ENCODE data around the gene ANKRD13D.

ANKRD13D gene

GRCh38 chr11:67254798-67255197, 34.3 kb upstream of the ANKRD13D start:
- Histone ChIP-seq H2BK5ac (ENCODE audit: low read depth, low read length, poor library complexity) (no peak overlapping the region), H2AFZ (ENCODE audit: insufficient read depth, low read length, poor library complexity) (no peak overlapping the region), H3K4me2 (ENCODE audit: low read length) (no peak overlapping the region), H2BK12ac (ENCODE audit: low read length) (no peak overlapping the region), H2AK5ac (ENCODE audit: low read length) (no peak overlapping the region), H3K79me2 (ENCODE audit: control insufficient read depth, insufficient read depth, low read length, poor library complexity) (no peaks in the 10 kb centered on the region), H2BK120ac (ENCODE audit: insufficient read depth, low read length, poor library complexity) (no peak overlapping the region), H3K9me3 (ENCODE audit: insufficient read depth, low read depth, low read length) (no peaks in the 10 kb centered on the region), H3K4me1 (ENCODE audit: control insufficient read depth in 1 of 2, insufficient read depth in 2 of 2, low read length in 2 of 2) (peaks cover 0 to 5% of the 10 kb centered on the region in 2 experiments), H3K27me3 (ENCODE audit: insufficient read depth, low read length) (no peaks in the 10 kb centered on the region), H3K4ac (ENCODE audit: low read depth, low read length) (no peak overlapping the region), H3K79me1 (ENCODE audit: low read length) (no peaks in the 10 kb centered on the region), H4K8ac (ENCODE audit: low read depth, low read length) (no peak overlapping the region), H3K27ac (ENCODE audit: low read depth, low read length) (no peak overlapping the region), H3K14ac (ENCODE audit: low read length) (no peak overlapping the region), H3K4me3 (ENCODE audit: low read depth, low read length) (no peak overlapping the region), H3K36me3 (ENCODE audit: control insufficient read depth in 1 of 2, insufficient read depth in 2 of 2, low read length in 2 of 2) (peaks cover 53 to 69% of the 10 kb centered on the region in 2 experiments), H3K23ac (ENCODE audit: low read length) (no peak overlapping the region), H3K18ac (ENCODE audit: low read length) (no peak overlapping the region), H4K12ac (ENCODE audit: low read depth, low read length) (no peak overlapping the region), H4K91ac (ENCODE audit: low read depth, low read length) (no peak overlapping the region), H3K9ac (ENCODE audit: low read length) (no peak overlapping the region)
- DNase-seq = no peak
- WGBS (ENCODE audit: extremely low coverage, insufficient coverage, insufficient read length) = no CpG with 5 or more reads among the region's 15 CpGs

- no CpG with 5 or more reads among the region's 10 CpGs for WGBS (ENCODE audit: extremely low coverage, insufficient coverage, insufficient read length)
- no peak overlapping the region for H4K91ac ChIP-seq (ENCODE audit: low read depth, low read length)
- no peak overlapping the region for H3K14ac ChIP-seq (ENCODE audit: low read length)
- H3K4ac ChIP-seq (ENCODE audit: low read depth, low read length) = no peak overlapping the region
- no peak overlapping the region for H2BK120ac ChIP-seq (ENCODE audit: insufficient read depth, low read length, poor library complexity)
- no peak overlapping the region for H3K4me3 ChIP-seq (ENCODE audit: low read depth, low read length)
- no peak overlapping the region for H3K27ac ChIP-seq (ENCODE audit: low read depth, low read length)
- no peak for DNase-seq
- no peaks in the 10 kb centered on the region for H3K27me3 ChIP-seq (ENCODE audit: insufficient read depth, low read length)
- no peaks in the 10 kb centered on the region for H3K79me2 ChIP-seq (ENCODE audit: control insufficient read depth, insufficient read depth, low read length, poor library complexity)
- H3K4me1 ChIP-seq (ENCODE audit: control insufficient read depth in 1 of 2, insufficient read depth in 2 of 2, low read length in 2 of 2) = peaks cover 0 to 5% of the 10 kb centered on the region in 2 experiments
- H3K9ac ChIP-seq (ENCODE audit: low read length) = no peak overlapping the region
- no peak overlapping the region for H2BK12ac ChIP-seq (ENCODE audit: low read length)
- no peak overlapping the region for H4K12ac ChIP-seq (ENCODE audit: low read depth, low read length)
- H3K23ac ChIP-seq (ENCODE audit: low read length) = no peak overlapping the region
- peaks cover 48 to 64% of the 10 kb centered on the region in 2 experiments for H3K36me3 ChIP-seq (ENCODE audit: control insufficient read depth in 1 of 2, insufficient read depth in 2 of 2, low read length in 2 of 2)
- no peak overlapping the region for H2BK5ac ChIP-seq (ENCODE audit: low read depth, low read length, poor library complexity)
- no peaks in the 10 kb centered on the region for H3K79me1 ChIP-seq (ENCODE audit: low read length)
- H3K4me2 ChIP-seq (ENCODE audit: low read length) = no peak overlapping the region
- H3K18ac ChIP-seq (ENCODE audit: low read length) = no peak overlapping the region
- no peak overlapping the region for H2AK5ac ChIP-seq (ENCODE audit: low read length)
- no peaks in the 10 kb centered on the region for H3K9me3 ChIP-seq (ENCODE audit: insufficient read depth, low read depth, low read length)
- H2AFZ ChIP-seq (ENCODE audit: insufficient read depth, low read length, poor library complexity) = no peak overlapping the region
- no peak overlapping the region for H4K8ac ChIP-seq (ENCODE audit: low read depth, low read length)
These were observed 33.8 kb upstream of the ANKRD13D start for GRCh38 chr11:67255353-67255752.

GRCh38 chr11:67255864-67256263, 33.2 kb upstream of the ANKRD13D start:
- no peak overlapping the region for H3K4me2 ChIP-seq (ENCODE audit: low read length)

GRCh38 chr11:67256477-67257135, 32.5 kb upstream of the ANKRD13D start:
- Histone ChIP-seq H3K14ac (ENCODE audit: low read length) (no peak overlapping the region), H3K23ac (ENCODE audit: low read length) (no peak overlapping the region), H3K27ac (ENCODE audit: low read depth, low read length) (no peak overlapping the region), H3K36me3 (ENCODE audit: control insufficient read depth in 1 of 2, insufficient read depth in 2 of 2, low read length in 2 of 2) (peaks cover 43 to 52% of the 10 kb centered on the region in 2 experiments), H3K79me2 (ENCODE audit: control insufficient read depth, insufficient read depth, low read length, poor library complexity) (no peaks in the 10 kb centered on the region), H2AK5ac (ENCODE audit: low read length) (no peak overlapping the region), H3K9ac (ENCODE audit: low read length) (no peak overlapping the region), H2BK120ac (ENCODE audit: insufficient read depth, low read length, poor library complexity) (no peak overlapping the region), H4K91ac (ENCODE audit: low read depth, low read length) (no peak overlapping the region), H3K18ac (ENCODE audit: low read length) (no peak overlapping the region), H3K4me1 (ENCODE audit: control insufficient read depth in 1 of 2, insufficient read depth in 2 of 2, low read length in 2 of 2) (peaks cover 3 to 7% of the 10 kb centered on the region in 2 experiments), H2BK5ac (ENCODE audit: low read depth, low read length, poor library complexity) (no peak overlapping the region), H3K4me2 (ENCODE audit: low read length) (no peak overlapping the region), H3K4ac (ENCODE audit: low read depth, low read length) (no peak overlapping the region), H4K8ac (ENCODE audit: low read depth, low read length) (no peak overlapping the region), H3K9me3 (ENCODE audit: insufficient read depth, low read depth, low read length) (no peaks in the 10 kb centered on the region), H3K4me3 (ENCODE audit: low read depth, low read length) (no peak overlapping the region), H4K12ac (ENCODE audit: low read depth, low read length) (no peak overlapping the region), H2BK12ac (ENCODE audit: low read length) (no peak overlapping the region), H2AFZ (ENCODE audit: insufficient read depth, low read length, poor library complexity) (no peak overlapping the region), H3K79me1 (ENCODE audit: low read length) (peaks cover 2% of the 10 kb centered on the region), H3K27me3 (ENCODE audit: insufficient read depth, low read length) (no peaks in the 10 kb centered on the region)
- WGBS (ENCODE audit: extremely low coverage, insufficient coverage, insufficient read length) = no CpG with 5 or more reads among the region's 5 CpGs
- no peak for DNase-seq

More at GRCh38 chr11:67255864-67256263, 33.2 kb upstream of the ANKRD13D start:
- no peaks in the 10 kb centered on the region for H3K79me2 ChIP-seq (ENCODE audit: control insufficient read depth, insufficient read depth, low read length, poor library complexity)
- peaks cover 0 to 5% of the 10 kb centered on the region in 2 experiments for H3K4me1 ChIP-seq (ENCODE audit: control insufficient read depth in 1 of 2, insufficient read depth in 2 of 2, low read length in 2 of 2)
- no peak overlapping the region for H3K18ac ChIP-seq (ENCODE audit: low read length)
- H2BK120ac ChIP-seq (ENCODE audit: insufficient read depth, low read length, poor library complexity) = no peak overlapping the region
- no CpG with 5 or more reads among the region's 8 CpGs for WGBS (ENCODE audit: extremely low coverage, insufficient coverage, insufficient read length)
- H2BK12ac ChIP-seq (ENCODE audit: low read length) = no peak overlapping the region
- no peak overlapping the region for H4K91ac ChIP-seq (ENCODE audit: low read depth, low read length)
- H2BK5ac ChIP-seq (ENCODE audit: low read depth, low read length, poor library complexity) = no peak overlapping the region
- no peak overlapping the region for H3K4me3 ChIP-seq (ENCODE audit: low read depth, low read length)
- no peaks in the 10 kb centered on the region for H3K9me3 ChIP-seq (ENCODE audit: insufficient read depth, low read depth, low read length)
- no peak overlapping the region for H2AFZ ChIP-seq (ENCODE audit: insufficient read depth, low read length, poor library complexity)
- H3K9ac ChIP-seq (ENCODE audit: low read length) = no peak overlapping the region
- no peaks in the 10 kb centered on the region for H3K27me3 ChIP-seq (ENCODE audit: insufficient read depth, low read length)
- H3K14ac ChIP-seq (ENCODE audit: low read length) = no peak overlapping the region
- H3K36me3 ChIP-seq (ENCODE audit: control insufficient read depth in 1 of 2, insufficient read depth in 2 of 2, low read length in 2 of 2) = peaks cover 43 to 58% of the 10 kb centered on the region in 2 experiments
- no peak overlapping the region for H3K23ac ChIP-seq (ENCODE audit: low read length)
- no peak overlapping the region for H3K27ac ChIP-seq (ENCODE audit: low read depth, low read length)
- H4K8ac ChIP-seq (ENCODE audit: low read depth, low read length) = no peak overlapping the region
- no peaks in the 10 kb centered on the region for H3K79me1 ChIP-seq (ENCODE audit: low read length)
- no peak overlapping the region for H2AK5ac ChIP-seq (ENCODE audit: low read length)
- DNase-seq = no peak
- H4K12ac ChIP-seq (ENCODE audit: low read depth, low read length) = no peak overlapping the region
- H3K4ac ChIP-seq (ENCODE audit: low read depth, low read length) = no peak overlapping the region
